KMS-11 (cell line): ENCODE measurements around the gene EIF5.

Experiments used
- H2AFZ ChIP-seq: fragments of 200-600 bp; sonication (generic); 2 replicates; pipeline ENCODE4 v1.6.1; 2016; ENCODE audit warnings: antibody characterized with exemption, mixed run types, low read depth
- H3K27ac ChIP-seq: fragments of 200-600 bp; sonication (generic); 2 replicates; pipeline ENCODE4 v1.6.1; 2016; ENCODE audit warnings: mild to moderate bottlenecking, mixed run types
- H3K27me3 ChIP-seq: fragments of 200-600 bp; sonication (generic); 2 replicates; pipeline ENCODE4 v1.6.1; 2017; ENCODE audit warnings: mild to moderate bottlenecking, low read depth, mixed run types, moderate library complexity; ENCODE audit not compliant: insufficient read depth
- H3K36me3 ChIP-seq: fragments of 200-600 bp; sonication (generic); 2 replicates; pipeline ENCODE4 v1.6.1; 2017; ENCODE audit warnings: mild to moderate bottlenecking, mixed run types; ENCODE audit not compliant: insufficient read depth
- H3K4me1 ChIP-seq: fragments of 200-600 bp; sonication (generic); 2 replicates; pipeline ENCODE4 v1.6.1; 2016; ENCODE audit warnings: mild to moderate bottlenecking, low read depth, mixed run types; ENCODE audit not compliant: poor library complexity, severe bottlenecking
- H3K4me2 ChIP-seq: fragments of 200-600 bp; sonication (generic); 2 replicates; pipeline ENCODE4 v1.7.0; 2016; ENCODE audit warnings: mild to moderate bottlenecking, mixed run types
- H3K4me3 ChIP-seq: fragments of 200-600 bp; sonication (generic); IDR thresholded peaks from 2 replicates; pipeline ENCODE4 v1.6.1; 2017; ENCODE audit warnings: low read depth, low read length, mixed read lengths; ENCODE audit not compliant: insufficient read depth
- H3K79me2 ChIP-seq: fragments of 200-600 bp; sonication (generic); 2 replicates; pipeline ENCODE4 v1.6.1; 2016; ENCODE audit warnings: low read depth, mixed run types; ENCODE audit not compliant: insufficient read depth
- H3K9ac ChIP-seq: fragments of 200-600 bp; sonication (generic); 2 replicates; pipeline ENCODE4 v1.6.1; 2016; ENCODE audit warnings: mild to moderate bottlenecking, mixed run types
- H4K20me1 ChIP-seq: fragments of 200-600 bp; sonication (generic); 2 replicates; pipeline ENCODE4 v1.6.1; 2016; ENCODE audit warnings: mild to moderate bottlenecking, mixed run types; ENCODE audit not compliant: insufficient read depth
- CTCF ChIP-seq: fragments of 200-600 bp; sonication (generic); conservative IDR thresholded peaks from 2 replicates; pipeline ENCODE4 v1.6.1; 2017; ENCODE audit warnings: low read depth, mild to moderate bottlenecking, antibody characterized with exemption, low read length, moderate library complexity, mixed read lengths

EIF5 gene

GRCh38 chr14:103340480-103341212 is 6.6 kb downstream of the EIF5 start:
- H3K27ac ChIP-seq, result no peak overlapping the region; the same call in 1 of the 2 replicates
- H3K4me2 ChIP-seq, result no peak overlapping the region
- no peaks in the 10 kb centered on the region for H3K27me3 ChIP-seq
- H4K20me1 ChIP-seq, result no peaks in the 10 kb centered on the region
- H3K79me2 ChIP-seq, result peaks cover 26% of the 10 kb centered on the region
- peaks cover 42% of the 10 kb centered on the region; the same call in 1 of the 2 replicates for H3K36me3 ChIP-seq
- no peak overlapping the region for H3K4me3 ChIP-seq
- H2AFZ ChIP-seq, result no peak overlapping the region
- H3K4me1 ChIP-seq, result peaks cover 48% of the 10 kb centered on the region
- no peak for TF ChIP-seq CTCF
- no peak overlapping the region for H3K9ac ChIP-seq

GRCh38 chr14:103341250-103342129 is 7.5 kb downstream of the EIF5 start:
- peaks cover 34% of the 10 kb centered on the region; the same call in 1 of the 2 replicates for H3K36me3 ChIP-seq
- no peak overlapping the region for H3K4me2 ChIP-seq
- H3K4me1 ChIP-seq, result peaks cover 39% of the 10 kb centered on the region
- no peak overlapping the region for H2AFZ ChIP-seq
- no peak for TF ChIP-seq CTCF
- H3K27me3 ChIP-seq, result no peaks in the 10 kb centered on the region
- no peak overlapping the region for H3K9ac ChIP-seq
- no peak overlapping the region for H3K4me3 ChIP-seq
- peaks cover 17% of the 10 kb centered on the region; the same call in 1 of the 2 replicates for H3K79me2 ChIP-seq
- no peak overlapping the region; the same call in 1 of the 2 replicates for H3K27ac ChIP-seq
- H4K20me1 ChIP-seq, result no peaks in the 10 kb centered on the region

- TF ChIP-seq CTCF, result no peak
- Histone ChIP-seq H3K4me3 (no peak overlapping the region), H3K79me2 (0 out of 2 replicates have a peak, but pooled peaks cover 4% of the 10 kb centered on the region), H4K20me1 (no peaks in the 10 kb centered on the region), H3K9ac (no peak overlapping the region), H3K27ac (no peak overlapping the region; the same call in 1 of the 2 replicates), H3K27me3 (no peaks in the 10 kb centered on the region), H3K36me3 (peaks cover 17% of the 10 kb centered on the region; the same call in 1 of the 2 replicates), H3K4me1 (peaks cover 25% of the 10 kb centered on the region), H2AFZ (no peak overlapping the region), H3K4me2 (no peak overlapping the region)
Measured at GRCh38 chr14:103343164-103343879, 9.3 kb downstream of the EIF5 start.
